Measurements from ENCODE around the gene EDIL3. TPM values are rescaled to one million over a fixed set of nuclear protein-coding genes. Genes with fewer than 3 reads are reported as not detected.
"Not testable (repeated sequence)": the region's sequence is repeated elsewhere in the genome, so short reads cannot be mapped to it uniquely, and the experiment has no call there.

The EDIL3 gene
- total RNA-seq, 2 experiments from 2014 or later: not detected

GRCh38 chr5:84322646-84323045 is 62.0 kb downstream of the EDIL3 start:
- Histone ChIP-seq H2AFZ (ENCODE audit: low read length) (no peak overlapping the region), H3K27ac (ENCODE audit: low read depth, low read length, poor library complexity, severe bottlenecking) (no peak overlapping the region), H3K4me1 (ENCODE audit: insufficient read depth, low read length, poor library complexity, severe bottlenecking) (no peaks in the 10 kb centered on the region), H3K9me3 (ENCODE audit: low read length) (no peaks in the 10 kb centered on the region), H3K4me2 (ENCODE audit: low read length) (no peak overlapping the region), H3K9me2 (ENCODE audit: insufficient read depth, low read length) (no peaks in the 10 kb centered on the region), H3K4me3 (ENCODE audit: low read depth, low read length, poor library complexity, severe bottlenecking) (no peak overlapping the region), H4K20me1 (ENCODE audit: insufficient read depth, low read length) (no peaks in the 10 kb centered on the region), H3K79me2 (ENCODE audit: insufficient read depth, low read depth, low read length) (no peaks in the 10 kb centered on the region), H3K36me3 (ENCODE audit: insufficient read depth, low read length) (no peaks in the 10 kb centered on the region)
- ChIA-PET CTCF (ENCODE audit: unreplicated experiment) (no interaction called here), POLR2A (no interaction called here)
- no TSS peak for BruUV-seq (replicated peaks)
- intact Hi-C loops (cut with micrococcal nuclease; ENCODE audit: unreplicated experiment): no loop called here
- no peak for TF ChIP-seq CTCF (conservative IDR thresholded peaks at IDR 0.05; ENCODE audit: low read length)
- TF ChIP-seq EZH2phosphoT487 (IDR thresholded peaks at IDR 0.05; ENCODE audit: borderline replicate concordance, low read depth, low read length): no peak
- no peak for DNase-seq (ENCODE audit: low spot score)

- H3K4me1 ChIP-seq (ENCODE audit: insufficient read depth, low read length, poor library complexity, severe bottlenecking); H3K79me2 ChIP-seq (ENCODE audit: insufficient read depth, low read depth, low read length); H3K36me3 ChIP-seq (ENCODE audit: insufficient read depth, low read length); H3K4me2 ChIP-seq (ENCODE audit: low read length); H3K27ac ChIP-seq (ENCODE audit: low read depth, low read length, poor library complexity, severe bottlenecking); POLR2A ChIA-PET; DNase-seq (ENCODE audit: low spot score); H3K9me2 ChIP-seq (ENCODE audit: insufficient read depth, low read length); intact Hi-C loops (cut with micrococcal nuclease; ENCODE audit: unreplicated experiment); CTCF ChIA-PET (ENCODE audit: unreplicated experiment); H4K20me1 ChIP-seq (ENCODE audit: insufficient read depth, low read length); H3K9me3 ChIP-seq (ENCODE audit: low read length); H2AFZ ChIP-seq (ENCODE audit: low read length); H3K4me3 ChIP-seq (ENCODE audit: low read depth, low read length, poor library complexity, severe bottlenecking); BruUV-seq (replicated peaks): not testable (repeated sequence)
Observed at GRCh38 chr5:84317826-84318225, 66.9 kb downstream of the EDIL3 start.

- BruUV-seq (replicated peaks); H2AFZ ChIP-seq (ENCODE audit: low read length); H4K20me1 ChIP-seq (ENCODE audit: insufficient read depth, low read length); H3K4me3 ChIP-seq (ENCODE audit: low read depth, low read length, poor library complexity, severe bottlenecking); H3K4me2 ChIP-seq (ENCODE audit: low read length); POLR2A ChIA-PET; H3K36me3 ChIP-seq (ENCODE audit: insufficient read depth, low read length); CTCF ChIA-PET (ENCODE audit: unreplicated experiment); DNase-seq (ENCODE audit: low spot score); H3K9me3 ChIP-seq (ENCODE audit: low read length); H3K27ac ChIP-seq (ENCODE audit: low read depth, low read length, poor library complexity, severe bottlenecking); intact Hi-C loops (cut with micrococcal nuclease; ENCODE audit: unreplicated experiment); H3K4me1 ChIP-seq (ENCODE audit: insufficient read depth, low read length, poor library complexity, severe bottlenecking); H3K79me2 ChIP-seq (ENCODE audit: insufficient read depth, low read depth, low read length); H3K9me2 ChIP-seq (ENCODE audit: insufficient read depth, low read length): not testable (repeated sequence)
Observed at GRCh38 chr5:84312280-84312679, 72.4 kb downstream of the EDIL3 start.

- H3K9me2 ChIP-seq (ENCODE audit: insufficient read depth, low read length); H3K27ac ChIP-seq (ENCODE audit: low read depth, low read length, poor library complexity, severe bottlenecking); H3K4me2 ChIP-seq (ENCODE audit: low read length); H3K4me3 ChIP-seq (ENCODE audit: low read depth, low read length, poor library complexity, severe bottlenecking); H2AFZ ChIP-seq (ENCODE audit: low read length); intact Hi-C loops (cut with micrococcal nuclease; ENCODE audit: unreplicated experiment); H3K9me3 ChIP-seq (ENCODE audit: low read length); BruUV-seq (replicated peaks); H3K36me3 ChIP-seq (ENCODE audit: insufficient read depth, low read length); H3K79me2 ChIP-seq (ENCODE audit: insufficient read depth, low read depth, low read length); DNase-seq (ENCODE audit: low spot score); H3K4me1 ChIP-seq (ENCODE audit: insufficient read depth, low read length, poor library complexity, severe bottlenecking); CTCF ChIA-PET (ENCODE audit: unreplicated experiment); H4K20me1 ChIP-seq (ENCODE audit: insufficient read depth, low read length): not testable (repeated sequence)
- POLR2A ChIA-PET: interaction anchor here (0.5 kb wide), 1 partner anchor 28 kb away, joined by 3 read pairs; no protein-coding TSS in a partner anchor
Observed at GRCh38 chr5:84309850-84310249, 74.8 kb downstream of the EDIL3 start.
